Ureter (tissue), 1 donor: Measurements from ENCODE around the gene FASTKD1. TPM values are rescaled to one million over a fixed set of nuclear protein-coding genes. Genes with fewer than 3 reads are reported as not detected.
"Not testable (repeated sequence)": the region's sequence is repeated elsewhere in the genome, so short reads cannot be mapped to it uniquely, and the experiment has no call there.

Experiments
- DNase-seq: peaks from one replicate; pipeline ENCODE4 v3.0.0-alpha.2; 2020; ENCODE audit warnings: low spot score
- total RNA-seq: library from RNA; stranded (reverse); gene quantifications from one replicate; pipeline ENCODE4 v1.2.4, GENCODE V29; 2023
- donor health status: DM: yes; HTN: yes; CAD: no.

FASTKD1 gene
- total RNA-seq, 1 donor from 2014 or later: 27.7 TPM

- DNase-seq: no peak
Measured at GRCh38 chr2:169571571-169571970, 2.1 kb downstream of the FASTKD1 start.

- DNase-seq: not testable (repeated sequence)
Measured at GRCh38 chr2:169570752-169571151, 2.9 kb downstream of the FASTKD1 start.

- DNase-seq: no peak
Measured at GRCh38 chr2:169569948-169570347, 3.7 kb downstream of the FASTKD1 start.

- DNase-seq: no peak
Measured at GRCh38 chr2:169565686-169566085, 8.0 kb downstream of the FASTKD1 start.

- no peak for DNase-seq
Measured at GRCh38 chr2:169562519-169562918, 11.1 kb downstream of the FASTKD1 start.

- not testable (repeated sequence) for DNase-seq
Measured at GRCh38 chr2:169562084-169562483, 11.6 kb downstream of the FASTKD1 start.

- no peak for DNase-seq
Measured at GRCh38 chr2:169561364-169561763, 12.3 kb downstream of the FASTKD1 start.

GRCh38 chr2:169546756-169547155 is 26.9 kb downstream of the FASTKD1 start:
- DNase-seq: no peak

- DNase-seq: no peak
Measured at GRCh38 chr2:169542433-169542832, 31.2 kb downstream of the FASTKD1 start.

GRCh38 chr2:169540146-169540545 is 33.5 kb downstream of the FASTKD1 start:
- no peak for DNase-seq

- not testable (repeated sequence) for DNase-seq
Measured at GRCh38 chr2:169539460-169539859, 34.2 kb downstream of the FASTKD1 start.

- peak; percentile 62 for DNase-seq
Measured at GRCh38 chr2:169528271-169528701, 45.4 kb downstream of the FASTKD1 start.

- DNase-seq: no peak
Measured at GRCh38 chr2:169526451-169526850, 47.2 kb downstream of the FASTKD1 start.

- no peak for DNase-seq
Measured at GRCh38 chr2:169525434-169525833, 48.2 kb downstream of the FASTKD1 start.

GRCh38 chr2:169523681-169524080 is 50.0 kb downstream of the FASTKD1 start:
- no peak for DNase-seq

- no peak for DNase-seq
Measured at GRCh38 chr2:169520896-169521295, 52.8 kb downstream of the FASTKD1 start.

- not testable (repeated sequence) for DNase-seq
Measured at GRCh38 chr2:169516488-169516995, 57.1 kb downstream of the FASTKD1 start.

- DNase-seq: not testable (repeated sequence)
Measured at GRCh38 chr2:169514758-169515157, 58.9 kb downstream of the FASTKD1 start.

- DNase-seq: no peak
Measured at GRCh38 chr2:169513926-169514325, 59.7 kb downstream of the FASTKD1 start.

GRCh38 chr2:169513094-169513493 is 60.6 kb downstream of the FASTKD1 start:
- DNase-seq: no peak

- DNase-seq: no peak
Measured at GRCh38 chr2:169512525-169512924, 61.1 kb downstream of the FASTKD1 start.

- no peak for DNase-seq
Measured at GRCh38 chr2:169511818-169512217, 61.8 kb downstream of the FASTKD1 start.

- DNase-seq: no peak
Measured at GRCh38 chr2:169510496-169510895, 63.2 kb downstream of the FASTKD1 start.

GRCh38 chr2:169509955-169510354 is 63.7 kb downstream of the FASTKD1 start:
- no peak for DNase-seq
